ENCODE results near the gene PRKAA1. TPM values are rescaled to one million over a fixed set of nuclear protein-coding genes. Genes with fewer than 3 reads are reported as not detected.
"Not testable (repeated sequence)": the region's sequence is repeated elsewhere in the genome, so short reads cannot be mapped to it uniquely, and the experiment has no call there.

Gene PRKAA1
- total RNA-seq, 1 experiment from 2014 or later: 178 TPM

- Histone ChIP-seq H3K4me2 (no peak overlapping the region), H3K27ac (no peak overlapping the region), H2AFZ (no peak overlapping the region), H3F3A (ENCODE audit: insufficient read depth, low read depth) (peaks cover 4% of the 10 kb centered on the region; the same call in 1 of the 2 replicates), H3K36me3 (ENCODE audit: low read depth) (peaks cover 27% of the 10 kb centered on the region), H3K4me1 (replicated peaks; ENCODE audit: insufficient read depth) (no peaks in the 10 kb centered on the region), H3K9me2 (ENCODE audit: insufficient read depth) (no peaks in the 10 kb centered on the region), H3K79me2 (ENCODE audit: low read depth) (peaks cover 99% of the 10 kb centered on the region), H3K4me3 (no peak overlapping the region), H3K9me3 (ENCODE audit: insufficient read depth, low read depth) (peaks cover 11% of the 10 kb centered on the region), H3K27me3 (ENCODE audit: insufficient read depth, low read depth) (no peaks in the 10 kb centered on the region), H4K20me1 (ENCODE audit: insufficient read depth) (peaks cover 75% of the 10 kb centered on the region)
- intact Hi-C loops (cut with micrococcal nuclease; ENCODE audit: unreplicated experiment): no loop called here
- BruUV-seq (replicated peaks): no TSS peak
- TF ChIP-seq CTCF (conservative IDR thresholded peaks at IDR 0.05): no peak
- no peak for TF ChIP-seq EZH2 (IDR thresholded peaks at IDR 0.05; ENCODE audit: low read depth)
- ChIA-PET POLR2A (ENCODE audit: unreplicated experiment) (interaction anchor here (0.6 to 0.7 kb wide), 2 partner anchors 23 to 1054 kb away, joined by 3 to 17 read pairs; no protein-coding TSS in a partner anchor), CTCF (no interaction called here)
- no peak for DNase-seq
These were observed 10.2 kb downstream of the PRKAA1 start for GRCh38 chr5:40787986-40788385.

GRCh38 chr5:40786664-40787063, 11.5 kb downstream of the PRKAA1 start:
- H3K27ac ChIP-seq; H3K9me2 ChIP-seq (ENCODE audit: insufficient read depth); CTCF ChIA-PET; BruUV-seq (replicated peaks); H3K27me3 ChIP-seq (ENCODE audit: insufficient read depth, low read depth); H3K4me1 ChIP-seq (replicated peaks; ENCODE audit: insufficient read depth); DNase-seq; H3K4me3 ChIP-seq; H2AFZ ChIP-seq; H3K4me2 ChIP-seq; intact Hi-C loops (cut with micrococcal nuclease; ENCODE audit: unreplicated experiment); H3F3A ChIP-seq (ENCODE audit: insufficient read depth, low read depth): not testable (repeated sequence)
- peaks cover 27% of the 10 kb centered on the region for H3K36me3 ChIP-seq (ENCODE audit: low read depth)
- peaks cover 75% of the 10 kb centered on the region for H4K20me1 ChIP-seq (ENCODE audit: insufficient read depth)
- peaks cover 11% of the 10 kb centered on the region for H3K9me3 ChIP-seq (ENCODE audit: insufficient read depth, low read depth)
- POLR2A ChIA-PET (ENCODE audit: unreplicated experiment): interaction anchor here (0.6 kb wide), 1 partner anchor 614 kb away, joined by 5 read pairs; no protein-coding TSS in a partner anchor
- H3K79me2 ChIP-seq (ENCODE audit: low read depth): peaks cover 99% of the 10 kb centered on the region

GRCh38 chr5:40784916-40785315, 13.3 kb downstream of the PRKAA1 start:
- TF ChIP-seq CTCF (conservative IDR thresholded peaks at IDR 0.05) (no peak), EZH2 (IDR thresholded peaks at IDR 0.05; ENCODE audit: low read depth) (no peak)
- POLR2A ChIA-PET (ENCODE audit: unreplicated experiment): no interaction called here
- H3K9me2 ChIP-seq (ENCODE audit: insufficient read depth): no peaks in the 10 kb centered on the region
- CTCF ChIA-PET: interaction anchor here (0.6 kb wide), 1 partner anchor 1289 kb away, joined by 3 read pairs; no protein-coding TSS in a partner anchor
- peaks cover 3% of the 10 kb centered on the region; the same call in 1 of the 2 replicates for H3F3A ChIP-seq (ENCODE audit: insufficient read depth, low read depth)
- peaks cover 21% of the 10 kb centered on the region for H3K36me3 ChIP-seq (ENCODE audit: low read depth)
- H2AFZ ChIP-seq: no peak overlapping the region
- peaks cover 19% of the 10 kb centered on the region; the same call in 1 of the 2 replicates for H3K4me1 ChIP-seq (replicated peaks; ENCODE audit: insufficient read depth)
- intact Hi-C loops (cut with micrococcal nuclease; ENCODE audit: unreplicated experiment): no loop called here
- H3K27ac ChIP-seq: no peak overlapping the region
- H3K4me2 ChIP-seq: no peak overlapping the region
- BruUV-seq (replicated peaks): no TSS peak
- H3K79me2 ChIP-seq (ENCODE audit: low read depth): peaks cover 99% of the 10 kb centered on the region
- no peak for DNase-seq
- no peak overlapping the region for H3K4me3 ChIP-seq
- H4K20me1 ChIP-seq (ENCODE audit: insufficient read depth): peaks cover 74% of the 10 kb centered on the region
- no peaks in the 10 kb centered on the region for H3K27me3 ChIP-seq (ENCODE audit: insufficient read depth, low read depth)
- peaks cover 11% of the 10 kb centered on the region for H3K9me3 ChIP-seq (ENCODE audit: insufficient read depth, low read depth)

Data from PC-9 (cell line).